ENCODE data around the gene LAMC1.

Gene LAMC1

DNA sequence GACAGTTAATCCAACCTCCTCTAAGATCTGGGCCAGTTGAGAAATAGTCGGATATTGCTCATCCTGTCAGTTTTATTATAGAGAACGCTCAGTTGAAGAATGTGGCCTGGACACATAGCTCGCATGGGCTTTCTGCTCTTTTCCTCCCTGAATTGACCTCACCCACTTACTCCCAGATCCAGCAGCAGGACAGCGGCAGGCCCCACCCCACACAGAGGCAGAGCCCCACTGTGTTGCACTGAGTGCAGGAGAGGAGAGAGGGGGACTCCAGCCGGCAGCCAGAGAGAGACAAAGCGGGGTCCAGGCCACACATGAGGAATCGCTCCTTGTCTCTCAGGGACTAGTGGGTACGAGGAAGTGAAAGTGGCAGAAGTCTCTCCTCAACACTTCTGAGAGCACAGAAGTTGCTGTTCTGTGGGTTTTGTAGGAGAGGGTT lies 78.6 kb downstream of the LAMC1 start:
- no peak overlapping the region for H3K4me2 ChIP-seq (ENCODE audit: low read depth, low read length, poor library complexity, severe bottlenecking)
- H3K27ac ChIP-seq (ENCODE audit: low read depth, low read length), result no peak overlapping the region
- H3F3A ChIP-seq (ENCODE audit: insufficient read depth), result no peaks in the 10 kb centered on the region
- no peak overlapping the region for H3K9ac ChIP-seq (ENCODE audit: low read length)
- TF ChIP-seq EZH2phosphoT487 (conservative IDR thresholded peaks at IDR 0.05; ENCODE audit: low read length), result no peak
- TF ChIP-seq, protein P1, sequence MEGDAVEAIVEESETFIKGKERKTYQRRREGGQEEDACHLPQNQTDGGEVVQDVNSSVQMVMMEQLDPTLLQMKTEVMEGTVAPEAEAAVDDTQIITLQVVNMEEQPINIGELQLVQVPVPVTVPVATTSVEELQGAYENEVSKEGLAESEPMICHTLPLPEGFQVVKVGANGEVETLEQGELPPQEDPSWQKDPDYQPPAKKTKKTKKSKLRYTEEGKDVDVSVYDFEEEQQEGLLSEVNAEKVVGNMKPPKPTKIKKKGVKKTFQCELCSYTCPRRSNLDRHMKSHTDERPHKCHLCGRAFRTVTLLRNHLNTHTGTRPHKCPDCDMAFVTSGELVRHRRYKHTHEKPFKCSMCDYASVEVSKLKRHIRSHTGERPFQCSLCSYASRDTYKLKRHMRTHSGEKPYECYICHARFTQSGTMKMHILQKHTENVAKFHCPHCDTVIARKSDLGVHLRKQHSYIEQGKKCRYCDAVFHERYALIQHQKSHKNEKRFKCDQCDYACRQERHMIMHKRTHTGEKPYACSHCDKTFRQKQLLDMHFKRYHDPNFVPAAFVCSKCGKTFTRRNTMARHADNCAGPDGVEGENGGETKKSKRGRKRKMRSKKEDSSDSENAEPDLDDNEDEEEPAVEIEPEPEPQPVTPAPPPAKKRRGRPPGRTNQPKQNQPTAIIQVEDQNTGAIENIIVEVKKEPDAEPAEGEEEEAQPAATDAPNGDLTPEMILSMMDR (IDR thresholded peaks at IDR 0.05; ENCODE audit: insufficient read depth, low read length, poor library complexity, severe bottlenecking), result no peak
- H3K4me3 ChIP-seq (ENCODE audit: insufficient read depth, low read length, poor library complexity, severe bottlenecking), result no peak overlapping the region
- 0 out of 2 replicates have a peak, but pooled peaks cover 3% of the 10 kb centered on the region for H3K36me3 ChIP-seq (ENCODE audit: low read length)
- H4K20me1 ChIP-seq (ENCODE audit: low read depth, low read length), result 0 out of 2 replicates have a peak, but pooled peaks cover 6% of the 10 kb centered on the region
- no peaks in the 10 kb centered on the region for H3K27me3 ChIP-seq (ENCODE audit: low read length)
- H3K9me3 ChIP-seq (ENCODE audit: insufficient read depth, low read length), result no peaks in the 10 kb centered on the region
- no peaks in the 10 kb centered on the region for H3K9me2 ChIP-seq (replicated peaks; ENCODE audit: insufficient read depth, low read length)
- no peaks in the 10 kb centered on the region for H3K79me2 ChIP-seq (ENCODE audit: insufficient read depth, low read length)
- H2AFZ ChIP-seq (ENCODE audit: low read depth, low read length, severe bottlenecking), result no peak overlapping the region

DNA sequence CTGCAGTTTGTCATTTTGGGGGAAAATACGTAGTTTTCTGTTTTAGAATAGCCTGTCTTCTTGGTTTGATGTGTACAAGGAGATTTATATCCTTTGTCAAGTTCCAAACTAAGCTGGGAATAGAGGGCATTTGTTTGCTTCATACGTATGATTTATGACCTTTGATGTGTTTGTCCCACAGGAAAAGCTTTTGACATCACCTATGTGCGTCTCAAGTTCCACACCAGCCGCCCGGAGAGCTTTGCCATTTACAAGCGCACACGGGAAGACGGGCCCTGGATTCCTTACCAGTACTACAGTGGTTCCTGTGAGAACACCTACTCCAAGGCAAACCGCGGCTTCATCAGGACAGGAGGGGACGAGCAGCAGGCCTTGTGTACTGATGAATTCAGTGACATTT lies 79.9 kb downstream of the LAMC1 start:
- Histone ChIP-seq H3K79me2 (ENCODE audit: insufficient read depth, low read length) (no peaks in the 10 kb centered on the region), H3K4me2 (ENCODE audit: low read depth, low read length, poor library complexity, severe bottlenecking) (no peak overlapping the region), H2AFZ (ENCODE audit: low read depth, low read length, severe bottlenecking) (no peak overlapping the region), H3K9me3 (ENCODE audit: insufficient read depth, low read length) (no peaks in the 10 kb centered on the region), H3K9me2 (replicated peaks; ENCODE audit: insufficient read depth, low read length) (no peaks in the 10 kb centered on the region), H3K4me3 (ENCODE audit: insufficient read depth, low read length, poor library complexity, severe bottlenecking) (no peak overlapping the region), H3K27me3 (ENCODE audit: low read length) (no peaks in the 10 kb centered on the region), H3K9ac (ENCODE audit: low read length) (no peak overlapping the region), H3F3A (ENCODE audit: insufficient read depth) (no peaks in the 10 kb centered on the region), H3K27ac (ENCODE audit: low read depth, low read length) (no peak overlapping the region), H4K20me1 (ENCODE audit: low read depth, low read length) (no peaks in the 10 kb centered on the region), H3K36me3 (ENCODE audit: low read length) (0 out of 2 replicates have a peak, but pooled peaks cover 3% of the 10 kb centered on the region)
- TF ChIP-seq EZH2phosphoT487 (conservative IDR thresholded peaks at IDR 0.05; ENCODE audit: low read length), result no peak
- TF ChIP-seq, protein P1 (IDR thresholded peaks at IDR 0.05; ENCODE audit: insufficient read depth, low read length, poor library complexity, severe bottlenecking), result no peak

DNA sequence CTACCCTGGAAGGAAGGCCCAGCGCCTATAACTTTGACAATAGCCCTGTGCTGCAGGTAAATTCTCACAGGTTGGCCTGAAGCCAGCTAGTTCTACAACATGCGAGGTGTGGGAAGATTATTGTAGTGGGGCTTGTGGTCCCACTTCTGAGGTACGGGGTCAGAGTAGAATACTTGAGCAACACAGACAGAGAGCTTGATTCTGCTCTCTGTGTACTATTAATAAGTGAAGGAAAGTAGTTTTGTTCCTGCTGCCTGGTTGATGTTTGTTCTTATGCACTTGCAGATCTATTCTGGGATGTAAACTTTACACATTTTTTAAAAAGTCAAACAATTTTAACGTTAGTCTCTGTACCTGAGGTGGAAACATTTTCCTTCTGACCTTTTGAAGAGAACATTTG lies 80.4 kb downstream of the LAMC1 start:
- no peak overlapping the region for H2AFZ ChIP-seq (ENCODE audit: low read depth, low read length, severe bottlenecking)
- no peaks in the 10 kb centered on the region for H3K9me2 ChIP-seq (replicated peaks; ENCODE audit: insufficient read depth, low read length)
- H3F3A ChIP-seq (ENCODE audit: insufficient read depth), result no peaks in the 10 kb centered on the region
- H3K4me2 ChIP-seq (ENCODE audit: low read depth, low read length, poor library complexity, severe bottlenecking), result no peak overlapping the region
- no peak overlapping the region for H3K4me3 ChIP-seq (ENCODE audit: insufficient read depth, low read length, poor library complexity, severe bottlenecking)
- H3K27me3 ChIP-seq (ENCODE audit: low read length), result no peaks in the 10 kb centered on the region
- no peaks in the 10 kb centered on the region for H3K9me3 ChIP-seq (ENCODE audit: insufficient read depth, low read length)
- H3K27ac ChIP-seq (ENCODE audit: low read depth, low read length), result no peak overlapping the region
- no peaks in the 10 kb centered on the region for H3K79me2 ChIP-seq (ENCODE audit: insufficient read depth, low read length)
- TF ChIP-seq EZH2phosphoT487 (conservative IDR thresholded peaks at IDR 0.05; ENCODE audit: low read length), result no peak
- TF ChIP-seq, protein P1 (IDR thresholded peaks at IDR 0.05; ENCODE audit: insufficient read depth, low read length, poor library complexity, severe bottlenecking), result no peak
- 0 out of 2 replicates have a peak, but pooled peaks cover 3% of the 10 kb centered on the region for H3K36me3 ChIP-seq (ENCODE audit: low read length)
- no peaks in the 10 kb centered on the region for H4K20me1 ChIP-seq (ENCODE audit: low read depth, low read length)
- H3K9ac ChIP-seq (ENCODE audit: low read length), result no peak overlapping the region
